Suprapubic skin (tissue), 4 donors: ENCODE results near the gene TRIM56. TPM values are rescaled to one million over a fixed set of nuclear protein-coding genes. Genes with fewer than 3 reads are reported as not detected.

Source experiments
- DNase-seq, 2 donors: peaks; one replicate each; pipeline ENCODE4 v3.0.0-alpha.2; 2019; ENCODE audit warnings: low spot score in 2 of 2
- H3K27ac ChIP-seq: fragments of 200-600 bp; sonication (generic); one replicate; pipeline ENCODE4 v1.5.1; 2019
- H3K27me3 ChIP-seq: fragments of 200-600 bp; sonication (generic); one replicate; pipeline ENCODE4 v1.5.1; 2019
- H3K36me3 ChIP-seq: fragments of 200-600 bp; sonication (generic); one replicate; pipeline ENCODE4 v1.5.1; 2019
- H3K4me1 ChIP-seq: fragments of 200-600 bp; sonication (generic); one replicate; pipeline ENCODE4 v1.5.1; 2019
- H3K4me3 ChIP-seq: fragments of 200-600 bp; sonication (generic); one replicate; pipeline ENCODE4 v1.5.1; 2019; ENCODE audit warnings: mild to moderate bottlenecking
- H3K9me3 ChIP-seq: fragments of 200-600 bp; sonication (generic); one replicate; pipeline ENCODE4 v1.5.1; 2019
- EP300 ChIP-seq: sonication (generic); formaldehyde crosslinking; IDR thresholded peaks from one replicate; pipeline ENCODE4 v1.6.1; 2017; ENCODE audit warnings: antibody characterized with exemption
- POLR2A ChIP-seq, 2 donors: fragments of 450-650 bp; IDR thresholded peaks; one replicate each; pipeline ENCODE4 v1.6.1; 2017; ENCODE audit warnings: antibody characterized with exemption in 2 of 2, mild to moderate bottlenecking in 2 of 2, moderate library complexity in 2 of 2
- POLR2AphosphoS5 ChIP-seq, 3 donors: sonication (generic); formaldehyde crosslinking; IDR thresholded peaks; one replicate each; pipeline ENCODE4 v1.6.1; 2017; ENCODE audit warnings: antibody characterized with exemption in 3 of 3
- WGBS: methylation state at CpG from one replicate; pipeline ENCODE4 v1.1.5; 2018; 5-methylcytosine and 5-hydroxymethylcytosine counted together
- total RNA-seq, 4 donors: library from RNA; depleted of rRNA; stranded (reverse); fragments of >200 nt; gene quantifications; one replicate each; pipeline ENCODE4 v1.1.0, GENCODE V29; 2016
- TF ChIP-seq, protein P1 (sequence below), 2 donors: fragments of 200-600 bp in 1 of 2; fragments of 450-650 bp in 1 of 2; sonication (generic) in 1 of 2; IDR thresholded peaks; one replicate each; pipeline ENCODE4 v1.5.1; 2016 to 2019; ENCODE audit warnings: antibody characterized with exemption in 2 of 2, mild to moderate bottlenecking in 1 of 2, moderate library complexity in 1 of 2

Gene TRIM56
- total RNA-seq, 4 donors from 2014 or later, result 12.1 to 28.9 (median 17.8) TPM

DNA sequence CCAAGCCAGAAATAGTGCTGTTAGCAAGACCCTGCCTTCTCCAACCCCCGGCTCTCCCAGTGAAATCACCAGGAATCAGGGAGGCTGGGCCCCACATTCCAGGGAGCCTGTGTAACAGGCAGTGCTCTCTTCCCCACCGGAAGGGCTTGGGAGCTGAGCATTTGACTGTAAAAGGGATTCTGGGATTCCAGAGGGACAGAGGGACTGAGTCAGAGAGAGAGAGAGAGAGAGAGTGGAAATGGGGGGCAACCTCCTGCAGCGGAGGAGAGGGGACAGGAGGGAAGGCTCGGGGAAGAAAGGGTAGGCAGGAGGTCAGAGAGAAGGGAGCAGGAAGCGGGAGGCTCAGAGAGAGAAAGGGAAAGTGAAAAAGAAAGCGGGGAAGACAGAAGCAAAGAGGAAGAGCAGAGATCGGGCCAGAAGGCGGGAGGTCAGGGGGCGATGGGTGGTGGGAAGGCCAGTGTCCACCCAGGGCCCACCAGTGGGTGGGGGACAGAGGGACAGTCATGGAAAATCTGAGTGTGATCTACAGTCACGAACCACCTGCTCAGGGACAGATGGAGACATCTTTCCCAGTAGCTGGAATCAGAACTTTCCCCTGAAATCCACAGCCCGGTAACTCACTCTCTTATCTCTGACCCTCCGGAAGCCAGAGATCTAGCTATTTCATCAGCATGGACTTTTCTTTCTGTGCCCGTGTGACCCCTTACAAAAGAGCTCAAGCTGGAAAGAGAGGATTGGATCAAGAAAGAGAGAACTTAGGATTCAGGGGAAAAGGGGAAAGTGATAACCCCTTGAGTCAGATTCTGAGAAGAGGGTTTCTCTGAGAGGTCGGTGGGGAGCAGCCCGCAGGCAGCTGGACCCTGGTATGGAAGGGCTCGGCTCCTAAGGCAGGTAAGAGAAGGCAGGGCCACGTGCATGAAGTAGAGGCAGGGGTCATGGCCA is 37.0 kb downstream of the TRIM56 start:
- Histone ChIP-seq H3K9me3 (no peaks in the 10 kb centered on the region), H3K36me3 (no peaks in the 10 kb centered on the region), H3K4me1 (peaks cover 52% of the 10 kb centered on the region), H3K27ac (peak overlapping the region; percentile 66), H3K27me3 (no peaks in the 10 kb centered on the region), H3K4me3 (peak overlapping the region; percentile 37)
- 32% methylated on average over 17 of the region's 17 CpGs for whole genome bisulfite sequencing
- no peak for TF ChIP-seq POLR2A (IDR thresholded peaks at IDR 0.05)
- TF ChIP-seq POLR2AphosphoS5 (IDR thresholded peaks at IDR 0.05), result no peak
- TF ChIP-seq, protein P1, sequence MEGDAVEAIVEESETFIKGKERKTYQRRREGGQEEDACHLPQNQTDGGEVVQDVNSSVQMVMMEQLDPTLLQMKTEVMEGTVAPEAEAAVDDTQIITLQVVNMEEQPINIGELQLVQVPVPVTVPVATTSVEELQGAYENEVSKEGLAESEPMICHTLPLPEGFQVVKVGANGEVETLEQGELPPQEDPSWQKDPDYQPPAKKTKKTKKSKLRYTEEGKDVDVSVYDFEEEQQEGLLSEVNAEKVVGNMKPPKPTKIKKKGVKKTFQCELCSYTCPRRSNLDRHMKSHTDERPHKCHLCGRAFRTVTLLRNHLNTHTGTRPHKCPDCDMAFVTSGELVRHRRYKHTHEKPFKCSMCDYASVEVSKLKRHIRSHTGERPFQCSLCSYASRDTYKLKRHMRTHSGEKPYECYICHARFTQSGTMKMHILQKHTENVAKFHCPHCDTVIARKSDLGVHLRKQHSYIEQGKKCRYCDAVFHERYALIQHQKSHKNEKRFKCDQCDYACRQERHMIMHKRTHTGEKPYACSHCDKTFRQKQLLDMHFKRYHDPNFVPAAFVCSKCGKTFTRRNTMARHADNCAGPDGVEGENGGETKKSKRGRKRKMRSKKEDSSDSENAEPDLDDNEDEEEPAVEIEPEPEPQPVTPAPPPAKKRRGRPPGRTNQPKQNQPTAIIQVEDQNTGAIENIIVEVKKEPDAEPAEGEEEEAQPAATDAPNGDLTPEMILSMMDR (IDR thresholded peaks at IDR 0.05), result no peak
- no peak for TF ChIP-seq EP300
- peak; percentile 83 to 84 for DNase-seq

DNA sequence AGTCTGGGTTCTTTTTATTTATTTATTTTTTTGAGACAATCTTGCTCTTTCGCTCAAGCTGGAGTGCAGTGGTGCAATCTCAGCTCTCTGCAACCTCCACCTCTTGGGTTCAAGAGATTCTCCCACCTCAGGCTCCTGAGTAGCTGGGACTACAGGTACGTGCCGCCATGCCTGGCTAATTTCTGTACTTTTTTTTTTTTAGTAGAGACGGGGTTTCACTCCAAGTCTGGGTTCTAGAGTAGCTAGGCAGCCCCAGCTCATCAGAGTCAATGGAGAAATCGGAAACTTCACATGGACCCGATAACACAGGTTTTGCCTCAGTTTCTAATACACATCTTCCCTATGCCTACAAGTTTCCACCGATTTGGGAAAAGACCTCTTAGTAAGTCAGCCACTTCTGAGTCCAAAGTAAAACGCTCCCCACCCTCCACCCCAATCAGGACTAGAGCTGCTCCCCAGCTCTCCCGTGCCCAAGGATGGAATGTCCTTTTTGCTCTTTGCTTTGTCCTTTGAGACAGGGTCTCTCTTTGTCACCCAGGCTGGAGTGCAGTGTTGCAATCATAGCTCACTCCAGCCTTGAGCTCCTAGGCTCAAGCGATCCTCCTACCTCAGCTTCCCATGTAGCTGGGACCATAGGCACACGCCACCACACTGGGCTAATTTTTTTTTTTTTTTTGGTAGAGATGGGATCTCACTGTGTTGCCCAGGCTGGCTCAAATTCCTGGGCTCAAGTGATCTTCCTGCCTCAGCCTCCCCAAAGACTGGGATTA is 37.8 kb downstream of the TRIM56 start:
- peaks cover 60% of the 10 kb centered on the region for H3K4me1 ChIP-seq
- 92% methylated on average over 11 of the region's 11 CpGs for WGBS

DNA sequence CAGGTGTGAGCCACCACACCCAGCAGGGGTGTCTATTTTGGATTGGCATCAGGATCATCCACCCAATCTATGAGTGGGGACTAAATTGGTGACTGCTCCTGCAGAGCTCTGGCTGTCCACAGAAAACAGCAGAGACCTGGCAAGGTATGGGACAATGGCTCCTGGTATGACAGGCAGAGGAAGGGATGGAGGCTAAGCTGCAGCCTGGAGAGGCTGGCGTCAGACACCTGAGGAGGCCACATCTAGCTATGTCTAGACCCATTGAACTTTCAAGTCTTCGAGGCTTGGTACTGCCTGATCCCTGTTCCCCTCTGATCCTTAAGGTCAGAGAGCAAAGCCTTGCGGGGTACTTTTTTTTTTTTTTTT is 38.4 kb downstream of the TRIM56 start:
- no peaks in the 10 kb centered on the region for H3K27me3 ChIP-seq
- H3K36me3 ChIP-seq, result no peaks in the 10 kb centered on the region
- H3K9me3 ChIP-seq, result no peaks in the 10 kb centered on the region
- no peak for DNase-seq
- WGBS, result 75% methylated on average over 3 of the region's 3 CpGs
- peaks cover 63% of the 10 kb centered on the region for H3K4me1 ChIP-seq
- no peak overlapping the region for H3K27ac ChIP-seq
- no peak for TF ChIP-seq POLR2AphosphoS5 (IDR thresholded peaks at IDR 0.05)
- TF ChIP-seq, protein P1 (IDR thresholded peaks at IDR 0.05), result no peak
- TF ChIP-seq EP300, result no peak
- no peak for TF ChIP-seq POLR2A (IDR thresholded peaks at IDR 0.05)
- H3K4me3 ChIP-seq, result no peak overlapping the region

More for the DNA sequence above, 37.8 kb downstream of the TRIM56 start:
- no peak for DNase-seq
- H3K4me3 ChIP-seq, result no peak overlapping the region
- H3K36me3 ChIP-seq, result no peaks in the 10 kb centered on the region
- H3K9me3 ChIP-seq, result no peaks in the 10 kb centered on the region
- no peaks in the 10 kb centered on the region for H3K27me3 ChIP-seq
- TF ChIP-seq, protein P1 (IDR thresholded peaks at IDR 0.05), result no peak
- no peak for TF ChIP-seq POLR2AphosphoS5 (IDR thresholded peaks at IDR 0.05)
- no peak for TF ChIP-seq EP300
- no peak for TF ChIP-seq POLR2A (IDR thresholded peaks at IDR 0.05)
- H3K27ac ChIP-seq, result peak overlapping the region; percentile 66

DNA sequence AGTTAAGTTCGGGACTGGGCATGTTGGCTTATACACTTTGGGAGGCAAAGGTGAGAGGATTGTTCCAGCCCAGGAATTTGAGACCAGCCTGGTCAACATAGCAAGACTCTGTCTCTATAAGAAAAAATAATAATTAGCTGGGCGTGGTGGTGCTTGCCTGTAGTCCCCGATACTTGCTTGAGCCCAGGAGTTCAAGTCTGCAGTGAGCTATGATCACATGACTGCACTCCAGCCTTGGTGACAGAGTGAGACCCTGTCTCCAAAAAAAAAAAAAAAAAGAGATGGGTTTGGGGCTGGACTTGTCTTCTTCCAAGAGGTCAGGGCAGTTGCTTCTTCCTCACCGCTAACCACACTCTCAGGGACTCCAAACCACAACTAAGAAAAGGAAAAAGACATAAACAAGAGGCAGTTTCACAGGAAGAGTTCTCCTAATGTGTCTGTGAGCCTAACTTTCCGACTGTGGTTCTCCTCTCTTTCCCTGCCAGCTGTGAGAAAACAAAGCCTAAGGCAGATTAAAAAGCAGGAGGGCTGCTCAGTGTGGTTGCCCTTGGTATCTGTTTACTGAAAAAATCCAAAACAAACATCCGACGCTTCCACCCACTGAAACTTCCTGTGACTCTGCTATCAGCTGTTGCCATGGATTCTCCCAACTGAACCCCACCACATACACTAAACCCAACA is 39.2 kb downstream of the TRIM56 start:
- Histone ChIP-seq H3K36me3 (no peaks in the 10 kb centered on the region), H3K4me1 (peaks cover 63% of the 10 kb centered on the region), H3K9me3 (no peaks in the 10 kb centered on the region), H3K27ac (peak overlapping the region; percentile 56), H3K4me3 (no peak overlapping the region), H3K27me3 (no peaks in the 10 kb centered on the region)
- TF ChIP-seq, protein P1 (IDR thresholded peaks at IDR 0.05), result no peak
- TF ChIP-seq EP300, result no peak
- no peak for TF ChIP-seq POLR2AphosphoS5 (IDR thresholded peaks at IDR 0.05)
- TF ChIP-seq POLR2A (IDR thresholded peaks at IDR 0.05), result no peak
- no peak for DNase-seq
- WGBS, result 27% methylated on average over 7 of the region's 7 CpGs
